Spleen (tissue), 7 donors: Measurements from ENCODE around the gene SMARCC2.

Experiments used
- CTCF ChIP-seq, 11 experiments: fragments of 200-600 bp in 7 of 11; fragments of 450-650 bp in 4 of 11; sonication (generic) in 4 of 11; IDR thresholded peaks in 8 of 11; conservative IDR thresholded peaks in 3 of 11; 1 replicate in 7 of 11; 2 replicates in 4 of 11; pipeline versions ENCODE4 v1.4.0 to v1.8.0; 2016 to 2021; ENCODE audit warnings: antibody characterized with exemption in 11 of 11, inconsistent platforms in 4 of 11, mild to moderate bottlenecking in 1 of 11
- POLR2A ChIP-seq, 3 donors: fragments of 450-650 bp; IDR thresholded peaks; one replicate each; pipeline ENCODE4 v1.5.1; 2017; ENCODE audit warnings: antibody characterized with exemption in 3 of 3, mild to moderate bottlenecking in 1 of 3
- donor health status: DM: no; HTN: no; CAD: no; lungs with moderate emphysema.
- donor health status: DM: no; HTN: no; CAD: no.
- donor health status: DM: no; HTN: no; CAD: no.

GRCh38 chr12:56158926-56159461 is 30.3 kb downstream of the SMARCC2 start:
- TF ChIP-seq POLR2A (IDR thresholded peaks at IDR 0.05) (peak in 1 of 3 donors; percentile 49), CTCF (IDR thresholded peaks at IDR 0.05 in 8 of 11, conservative IDR thresholded peaks at IDR 0.05 in 3 of 11) (no peak)
